ENCODE data around the gene GLCE. TPM values are rescaled to one million over a fixed set of nuclear protein-coding genes. Genes with fewer than 3 reads are reported as not detected.

Gene GLCE
- total RNA-seq, 1 donor from 2014 or later, result 12.7 TPM

DNA sequence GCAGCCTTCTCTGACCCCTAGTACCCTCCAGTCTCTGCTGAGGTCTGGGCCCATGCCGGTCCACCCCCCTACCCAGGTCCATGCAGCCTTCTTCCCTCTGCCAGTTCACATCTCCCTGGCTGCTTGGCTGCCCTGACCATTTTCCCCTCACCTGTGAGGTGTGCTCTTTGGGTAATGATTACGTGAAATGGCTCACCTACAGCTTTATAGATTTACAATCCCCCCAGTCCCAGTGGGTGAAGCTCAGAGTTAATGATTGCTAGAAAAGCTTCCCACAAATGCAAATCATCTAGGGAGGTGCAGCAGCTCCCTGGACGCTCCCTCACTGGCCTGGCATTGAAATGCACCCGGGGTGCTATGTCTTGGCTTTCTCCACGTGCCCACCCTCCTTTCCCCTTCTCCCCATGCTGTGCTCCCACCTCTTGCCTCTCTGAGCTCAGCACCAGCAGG, 157.0 kb downstream of the GLCE start:
- no peak overlapping the region for H3K4me3 ChIP-seq (ENCODE audit: low read depth, low read length)
- no peak for DNase-seq (ENCODE audit: low read depth)

GRCh38 chr15:69318033-69318432, 157.6 kb downstream of the GLCE start:
- DNase-seq (ENCODE audit: low read depth), result no peak
- TF ChIP-seq, protein P1, sequence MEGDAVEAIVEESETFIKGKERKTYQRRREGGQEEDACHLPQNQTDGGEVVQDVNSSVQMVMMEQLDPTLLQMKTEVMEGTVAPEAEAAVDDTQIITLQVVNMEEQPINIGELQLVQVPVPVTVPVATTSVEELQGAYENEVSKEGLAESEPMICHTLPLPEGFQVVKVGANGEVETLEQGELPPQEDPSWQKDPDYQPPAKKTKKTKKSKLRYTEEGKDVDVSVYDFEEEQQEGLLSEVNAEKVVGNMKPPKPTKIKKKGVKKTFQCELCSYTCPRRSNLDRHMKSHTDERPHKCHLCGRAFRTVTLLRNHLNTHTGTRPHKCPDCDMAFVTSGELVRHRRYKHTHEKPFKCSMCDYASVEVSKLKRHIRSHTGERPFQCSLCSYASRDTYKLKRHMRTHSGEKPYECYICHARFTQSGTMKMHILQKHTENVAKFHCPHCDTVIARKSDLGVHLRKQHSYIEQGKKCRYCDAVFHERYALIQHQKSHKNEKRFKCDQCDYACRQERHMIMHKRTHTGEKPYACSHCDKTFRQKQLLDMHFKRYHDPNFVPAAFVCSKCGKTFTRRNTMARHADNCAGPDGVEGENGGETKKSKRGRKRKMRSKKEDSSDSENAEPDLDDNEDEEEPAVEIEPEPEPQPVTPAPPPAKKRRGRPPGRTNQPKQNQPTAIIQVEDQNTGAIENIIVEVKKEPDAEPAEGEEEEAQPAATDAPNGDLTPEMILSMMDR (conservative IDR thresholded peaks at IDR 0.05; ENCODE audit: low read depth, low read length), result no peak
- no peak overlapping the region for H3K4me3 ChIP-seq (ENCODE audit: low read depth, low read length)

More for the DNA sequence above, 157.0 kb downstream of the GLCE start:
- TF ChIP-seq, protein P1 (conservative IDR thresholded peaks at IDR 0.05; ENCODE audit: low read depth, low read length), result no peak

DNA sequence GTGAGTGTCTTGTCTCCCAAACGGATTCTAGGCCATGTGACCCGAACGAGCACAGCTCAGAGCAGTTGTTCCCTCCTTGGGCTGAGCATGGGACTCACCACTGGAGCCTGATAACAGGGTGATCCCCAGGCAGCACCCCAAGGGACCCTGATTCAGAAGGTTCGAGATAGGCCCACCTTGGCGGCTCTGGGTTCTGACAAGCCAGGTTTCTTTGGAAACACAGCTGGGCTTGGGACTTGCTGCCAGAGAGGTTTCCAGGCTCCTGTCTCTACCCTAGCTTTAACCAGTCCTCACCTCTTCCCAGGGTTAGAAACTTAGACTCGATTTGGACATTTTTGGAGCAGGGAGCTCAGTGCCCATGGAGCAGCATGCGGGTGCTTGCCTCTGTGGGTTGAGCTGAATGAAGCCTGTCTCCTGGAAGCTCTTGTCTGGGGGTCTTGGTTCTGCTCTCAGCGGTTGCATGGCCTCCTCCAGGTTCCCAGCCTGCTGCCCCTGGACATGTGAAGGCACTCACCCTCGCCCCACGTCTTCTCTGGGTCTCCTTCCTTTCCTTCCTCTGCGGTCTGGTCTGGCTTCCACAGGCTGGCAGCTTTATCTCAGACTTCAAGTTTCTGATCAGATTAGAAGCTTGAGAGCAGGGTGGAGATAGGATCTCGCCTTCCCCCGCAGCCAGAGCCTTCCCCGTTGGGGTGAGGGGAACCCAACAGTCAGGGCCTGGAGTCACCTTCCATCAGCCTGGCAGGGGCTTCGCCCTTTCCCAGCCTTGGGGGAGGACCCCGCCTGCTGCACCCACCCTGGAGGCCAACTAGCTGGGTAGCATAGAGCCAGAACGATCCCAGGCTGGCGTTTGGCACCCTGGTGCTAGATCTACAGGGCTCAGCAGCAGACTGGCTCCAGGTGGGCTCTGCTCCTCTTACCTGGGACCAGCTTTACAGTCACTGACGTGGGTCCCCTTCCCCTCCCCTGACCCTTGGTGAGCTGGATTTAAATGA, 159.2 kb downstream of the GLCE start:
- no peak overlapping the region for H3K4me3 ChIP-seq (ENCODE audit: low read depth, low read length)
- TF ChIP-seq, protein P1 (conservative IDR thresholded peaks at IDR 0.05; ENCODE audit: low read depth, low read length), result no peak
- DNase-seq (ENCODE audit: low read depth), result no peak

DNA sequence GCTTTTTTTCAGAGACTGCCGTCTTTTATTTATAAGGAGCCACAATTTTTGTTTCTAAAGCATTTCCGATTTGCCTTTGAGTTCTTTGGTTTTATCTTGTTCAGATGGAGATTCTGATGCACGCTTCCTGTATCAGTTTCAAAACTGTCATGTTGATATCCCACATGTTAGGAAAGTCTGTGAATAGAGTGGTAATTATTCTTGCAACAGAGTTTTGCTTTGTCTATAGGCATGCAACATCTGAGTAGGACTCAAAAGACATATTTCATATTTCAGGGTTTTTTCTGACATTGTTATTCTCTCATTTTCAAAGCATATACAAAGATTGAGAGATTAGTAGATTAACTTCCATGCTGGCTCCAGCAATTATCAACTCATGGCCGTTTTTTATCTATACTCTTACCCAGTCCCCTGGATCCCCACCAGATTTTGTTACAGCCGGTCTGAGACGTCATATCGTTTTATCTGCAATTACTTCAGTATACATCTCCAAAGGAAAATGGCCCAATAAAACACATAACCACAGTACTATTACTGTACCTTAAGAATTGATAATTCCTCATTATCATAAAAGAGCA, 160.6 kb downstream of the GLCE start:
- DNase-seq (ENCODE audit: low read depth), result no peak
- H3K4me3 ChIP-seq (ENCODE audit: low read depth, low read length), result no peak overlapping the region
- TF ChIP-seq, protein P1 (conservative IDR thresholded peaks at IDR 0.05; ENCODE audit: low read depth, low read length), result no peak

Other genes with a start within 250 kb of the GLCE start
- 0.51 and 2.1 TPM in 2 replicates for gene SPESP1, start 230.1 kb upstream of the GLCE start, total RNA-seq
- under 0.01 and 0.06 TPM in 2 replicates for gene NOX5, start 145.9 kb upstream of the GLCE start, total RNA-seq
- gene PAQR5, start 138.3 kb downstream of the GLCE start, total RNA-seq, result 9.5 and 10.1 TPM in 2 replicates

All from epithelial cell of proximal tubule (primary cell).